Neural cell (in vitro differentiated cells): Measurements from ENCODE around the gene SLCO4A1. TPM values are rescaled to one million over a fixed set of nuclear protein-coding genes. Genes with fewer than 3 reads are reported as not detected.

Experiments used
- H2AFZ ChIP-seq: fragments of 200-600, 300-800 bp; sonication (generic), shearing (Covaris generic); 2 replicates; pipeline ENCODE4 v1.6.0; 2014; ENCODE audit warnings: low read depth, mild to moderate bottlenecking, antibody characterized with exemption, low read length, moderate library complexity
- H3F3A ChIP-seq: fragments of 200-600 bp; shearing (Covaris generic); 2 replicates; pipeline ENCODE4 v1.6.1; 2016; ENCODE audit warnings: mild to moderate bottlenecking, moderate library complexity, mixed read lengths, antibody characterized with exemption, low read length; ENCODE audit not compliant: insufficient read depth, poor library complexity, severe bottlenecking
- H3K27ac ChIP-seq: fragments of 200-600, 300-800 bp; sonication (generic), shearing (Covaris generic); 2 replicates; pipeline ENCODE4 v1.5.1; 2014; ENCODE audit warnings: mild to moderate bottlenecking, low read length, moderate library complexity
- H3K27me3 ChIP-seq: fragments of 300-800, 200-600 bp; sonication (generic), shearing (Covaris generic); 2 replicates; pipeline ENCODE4 v1.6.0; 2014; ENCODE audit warnings: mild to moderate bottlenecking, low read depth, low read length, moderate library complexity; ENCODE audit not compliant: insufficient read depth
- H3K36me3 ChIP-seq: fragments of 300-800, 200-600 bp; sonication (generic), shearing (Covaris generic); 2 replicates; pipeline ENCODE4 v1.5.1; 2014; ENCODE audit warnings: mild to moderate bottlenecking, antibody characterized with exemption, low read length, moderate library complexity; ENCODE audit not compliant: insufficient read depth
- H3K4me2 ChIP-seq: fragments of 300-800, 200-600 bp; sonication (generic), shearing (Covaris generic); 2 replicates; pipeline ENCODE4 v1.6.0; 2014; ENCODE audit warnings: mild to moderate bottlenecking, low read length
- H3K4me3 ChIP-seq: fragments of 300-800, 200-600 bp; sonication (generic), shearing (Covaris generic); 2 replicates; pipeline ENCODE4 v1.5.1; 2014; ENCODE audit warnings: mild to moderate bottlenecking, low read length, moderate library complexity
- H3K79me2 ChIP-seq: fragments of 200-600 bp; shearing (Covaris generic); replicated peaks from 2 replicates; pipeline ENCODE4 v1.6.0; 2014; ENCODE audit warnings: mild to moderate bottlenecking, low read length, moderate library complexity; ENCODE audit not compliant: insufficient read depth
- H3K9ac ChIP-seq: fragments of 300-800, 200-600 bp; sonication (generic), shearing (Covaris generic); 2 replicates; pipeline ENCODE4 v1.6.1; 2016; ENCODE audit warnings: mild to moderate bottlenecking, low read length, mixed read lengths
- H3K9me2 ChIP-seq: fragments of 200-600 bp; shearing (Covaris generic); 2 replicates; pipeline ENCODE4 v1.6.1; 2016; ENCODE audit warnings: mild to moderate bottlenecking, low read length, mixed read lengths; ENCODE audit not compliant: insufficient read depth
- H3K9me3 ChIP-seq: fragments of 200-600, 300-800 bp; sonication (generic), shearing (Covaris generic); 2 replicates; pipeline ENCODE4 v1.6.1; 2016; ENCODE audit warnings: mild to moderate bottlenecking, mixed run types, low read length, moderate library complexity, mixed read lengths
- H4K20me1 ChIP-seq: fragments of 200-600 bp; shearing (Covaris generic); 2 replicates; pipeline ENCODE4 v1.6.1; 2016; ENCODE audit warnings: mild to moderate bottlenecking, mixed run types; ENCODE audit not compliant: insufficient read depth
- CTCF ChIP-seq: fragments of 450-650 bp; IDR thresholded peaks from 2 replicates; pipeline ENCODE4 v1.5.1; 2014; ENCODE audit warnings: antibody characterized with exemption, mild to moderate bottlenecking, moderate library complexity; ENCODE audit not compliant: poor library complexity, severe bottlenecking
- EP300 ChIP-seq: fragments of 450-650 bp; conservative IDR thresholded peaks from 2 replicates; pipeline ENCODE4 v1.6.1; 2014; ENCODE audit warnings: antibody characterized with exemption, mild to moderate bottlenecking, moderate library complexity; ENCODE audit not compliant: poor library complexity, severe bottlenecking
- EZH2 ChIP-seq: fragments of 200-600, 300-800 bp; shearing (Covaris generic), sonication (generic); IDR thresholded peaks from 2 replicates; pipeline ENCODE4 v1.6.1; 2014; ENCODE audit warnings: antibody characterized with exemption, low read length, borderline replicate concordance, mild to moderate bottlenecking; ENCODE audit not compliant: insufficient read depth, poor library complexity, severe bottlenecking
- MXI1 ChIP-seq: fragments of 450-650 bp; conservative IDR thresholded peaks from 2 replicates; pipeline ENCODE4 v1.6.1; 2014; ENCODE audit warnings: antibody characterized with exemption, mild to moderate bottlenecking; ENCODE audit not compliant: poor library complexity, severe bottlenecking
- POLR2AphosphoS5 ChIP-seq: IDR thresholded peaks from 2 replicates; pipeline ENCODE4 v1.6.1; 2012
- RAD21 ChIP-seq: fragments of 450-650 bp; conservative IDR thresholded peaks from 2 replicates; pipeline ENCODE4 v1.6.1; 2014; ENCODE audit warnings: antibody characterized with exemption, mild to moderate bottlenecking, moderate library complexity
- REST ChIP-seq: IDR thresholded peaks from 2 replicates; pipeline ENCODE4 v1.6.1; 2012; ENCODE audit warnings: borderline replicate concordance
- SMC3 ChIP-seq: fragments of 450-650 bp; conservative IDR thresholded peaks from 2 replicates; pipeline ENCODE4 v1.6.1; 2014; ENCODE audit warnings: antibody characterized with exemption, mild to moderate bottlenecking, moderate library complexity; ENCODE audit not compliant: poor library complexity
- TAF1 ChIP-seq: IDR thresholded peaks from 2 replicates; pipeline ENCODE4 v1.6.1; 2012; ENCODE audit warnings: low read depth
- polyA minus RNA-seq: library from RNA; depleted of rRNA, polyadenylated mRNA; stranded (reverse); fragments of >200 nt; gene quantifications from 2 replicates; pipeline ENCODE4 v1.2.3, GENCODE V29; 2014
- polyA plus RNA-seq: library from polyadenylated mRNA; depleted of rRNA; stranded (reverse); fragments of >200 nt; gene quantifications from 2 replicates; pipeline ENCODE4 v1.2.3, GENCODE V29; 2014

SLCO4A1 gene
- 2.5 and 3.5 TPM in 2 replicates for polyA plus RNA-seq
- 1.5 and 1.7 TPM in 2 replicates for polyA minus RNA-seq

GRCh38 chr20:62642051-62642665, at the start of gene SLCO4A1:
Gene SLCO4A1, plus strand, starts transcription at chr20:62642503. Its CDS starts 13,952 bp downstream, at chr20:62656455.
- Histone ChIP-seq H3K9me2 (no peaks in the 10 kb centered on the region), H4K20me1 (peaks cover 5% of the 10 kb centered on the region), H3K27ac (no peak within 1 kb of the TSS), H3K36me3 (no peaks in the 10 kb centered on the region), H3F3A (no peaks in the 10 kb centered on the region), H3K4me2 (peak within 1 kb of the TSS; percentile 78), H3K9me3 (no peaks in the 10 kb centered on the region), H3K27me3 (peaks cover 31% of the 10 kb centered on the region), H3K9ac (peak within 1 kb of the TSS; percentile 66), H3K79me2 (no peaks in the 10 kb centered on the region), H2AFZ (no peak within 1 kb of the TSS), H3K4me3 (peak within 1 kb of the TSS; percentile 87)
- no peak for TF ChIP-seq TAF1
- no peak for TF ChIP-seq EP300
- TF ChIP-seq REST, result no peak
- peak; percentile 30 for TF ChIP-seq SMC3
- no peak for TF ChIP-seq EZH2
- peak; percentile 17 for TF ChIP-seq CTCF
- TF ChIP-seq MXI1, result peak; percentile 66
- no peak for TF ChIP-seq RAD21
- TF ChIP-seq POLR2AphosphoS5, result peak; percentile 16

- H2AFZ ChIP-seq, result no peak overlapping the region
Measured at GRCh38 chr20:62592506-62593177, 49.7 kb upstream of the SLCO4A1 start.

More at GRCh38 chr20:62592506-62593177, 49.7 kb upstream of the SLCO4A1 start:
- H3K36me3 ChIP-seq, result no peaks in the 10 kb centered on the region
- H3F3A ChIP-seq, result no peaks in the 10 kb centered on the region
- H3K4me3 ChIP-seq, result no peak overlapping the region
- H3K27ac ChIP-seq, result no peak overlapping the region
- no peak overlapping the region for H3K9ac ChIP-seq
- H3K4me2 ChIP-seq, result no peak overlapping the region
- H3K27me3 ChIP-seq, result no peaks in the 10 kb centered on the region
- no peaks in the 10 kb centered on the region for H3K9me2 ChIP-seq
- no peaks in the 10 kb centered on the region for H3K9me3 ChIP-seq
- no peaks in the 10 kb centered on the region for H3K79me2 ChIP-seq
- no peaks in the 10 kb centered on the region for H4K20me1 ChIP-seq
- TF ChIP-seq REST (no peak), EZH2 (no peak), EP300 (no peak), POLR2AphosphoS5 (no peak), CTCF (no peak), TAF1 (no peak)
